Natural killer cell treated with Interleukin-12 subunit alpha and Interleukin-12 subunit beta and Interleukin-15 and Interleukin-18, amount 100 ng/mL, for 72 hours (primary cell): ENCODE results near the gene FCRL2. TPM values are rescaled to one million over a fixed set of nuclear protein-coding genes. Genes with fewer than 3 reads are reported as not detected.
A peak's percentile ranks its signal among the peaks of the same experiment; 100 is the strongest.

Experiments
- ATAC-seq, 2 donors: fragments of 150-1000 bp; cut with Tn5 transposase in 1 of 2; sonication (Bioruptor Pico), chemical (Tn5 transposase) in 1 of 2; 2 replicates each; pipeline ENCODE4 v1.10.0; 2021
- DNase-seq: peaks from one replicate; pipeline ENCODE4 v3.0.0; 2022; ENCODE audit warnings: low spot score
- H3K27ac Mint-ChIP-seq, 2 donors: 1 replicate in 1 of 2; 2 replicates in 1 of 2; pipeline ENCODE4 v1.8.0; 2022; ENCODE audit warnings: mixed read lengths in 2 of 2, mild to moderate bottlenecking in 1 of 2, moderate library complexity in 1 of 2
- H3K27me3 Mint-ChIP-seq, 2 donors: 1 replicate in 1 of 2; 2 replicates in 1 of 2; pipeline ENCODE4 v1.8.0; 2022; ENCODE audit warnings: mixed read lengths in 2 of 2
- H3K36me3 Mint-ChIP-seq: one replicate; pipeline ENCODE4 v1.8.0; 2022; ENCODE audit warnings: mixed read lengths
- H3K4me1 Mint-ChIP-seq, 2 donors: 1 replicate in 1 of 2; 2 replicates in 1 of 2; pipeline ENCODE4 v1.8.0; 2022; ENCODE audit warnings: low read depth in 2 of 2, mixed read lengths in 2 of 2, mild to moderate bottlenecking in 1 of 2
- H3K4me3 Mint-ChIP-seq: one replicate; pipeline ENCODE4 v1.8.0; 2022; ENCODE audit warnings: mixed read lengths
- H3K9me3 Mint-ChIP-seq: 2 replicates; pipeline ENCODE4 v1.8.0; 2022; ENCODE audit warnings: mixed read lengths
- total RNA-seq, 2 donors: library from RNA; stranded (reverse); gene quantifications; one replicate each; pipeline ENCODE4 v1.2.3, GENCODE V29; 2022

Gene FCRL2
- total RNA-seq, 2 donors from 2014 or later = not detected

DNA sequence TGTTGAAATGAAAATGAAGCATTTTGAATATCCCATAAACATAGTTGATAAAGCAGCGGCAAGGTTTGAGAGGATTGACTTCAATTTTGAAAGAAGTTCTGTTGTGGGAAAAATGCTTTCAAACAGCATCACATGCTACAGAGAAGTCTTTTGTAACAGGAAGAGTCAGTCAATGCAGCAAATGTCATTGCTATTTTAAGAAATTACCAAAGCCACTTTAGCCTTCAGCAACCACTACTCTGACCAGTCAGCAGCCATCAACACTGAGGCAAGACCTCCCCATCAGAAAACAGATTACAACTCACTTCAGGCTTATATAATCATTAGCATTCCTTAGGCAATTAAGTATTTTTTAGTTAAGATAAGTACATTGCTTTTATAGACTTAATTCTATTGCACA, 42.6 kb downstream of the FCRL2 start:
- Mint-ChIP-seq H3K9me3 (peaks cover 6% of the 10 kb centered on the region), H3K4me3 (peak overlapping the region; percentile 3), H3K27ac (peak overlapping the region; percentile 26 to 52), H3K4me1 (peaks cover 43% of the 10 kb centered on the region in 2 donors), H3K36me3 (peaks cover 4% of the 10 kb centered on the region), H3K27me3 (no peaks in the 10 kb centered on the region)
- ATAC-seq (peak; percentile 59 to 63), DNase-seq (no peak)

DNA sequence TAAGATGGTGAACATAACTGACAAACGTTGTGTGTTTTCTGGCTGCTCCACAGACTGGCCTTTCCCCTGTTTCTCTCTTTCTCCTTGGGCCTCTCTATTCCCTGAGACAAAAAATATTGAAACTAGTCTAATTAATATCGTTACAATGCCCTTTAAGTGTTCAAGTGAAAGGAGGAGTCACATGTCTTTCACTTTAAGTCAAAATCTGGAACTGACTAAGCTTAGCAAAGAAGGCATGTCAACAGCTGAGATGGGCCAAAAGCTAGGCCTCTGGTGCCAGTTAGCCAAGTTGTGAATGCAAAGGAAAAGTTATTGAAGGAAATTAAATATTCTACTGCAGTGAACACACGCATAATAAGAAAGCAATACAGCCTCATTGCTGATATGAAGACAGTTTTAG, 44.2 kb downstream of the FCRL2 start:
- no peaks in the 10 kb centered on the region for H3K27me3 Mint-ChIP-seq
- H3K4me1 Mint-ChIP-seq = peaks cover 35 to 39% of the 10 kb centered on the region in 2 donors
- H3K9me3 Mint-ChIP-seq = peaks cover 9% of the 10 kb centered on the region
- peak overlapping the region; percentile 16 for H3K4me3 Mint-ChIP-seq
- peak overlapping the region; percentile 42 to 49 for H3K27ac Mint-ChIP-seq
- no peak for DNase-seq
- H3K36me3 Mint-ChIP-seq = peaks cover 8% of the 10 kb centered on the region
- ATAC-seq = no peak

DNA sequence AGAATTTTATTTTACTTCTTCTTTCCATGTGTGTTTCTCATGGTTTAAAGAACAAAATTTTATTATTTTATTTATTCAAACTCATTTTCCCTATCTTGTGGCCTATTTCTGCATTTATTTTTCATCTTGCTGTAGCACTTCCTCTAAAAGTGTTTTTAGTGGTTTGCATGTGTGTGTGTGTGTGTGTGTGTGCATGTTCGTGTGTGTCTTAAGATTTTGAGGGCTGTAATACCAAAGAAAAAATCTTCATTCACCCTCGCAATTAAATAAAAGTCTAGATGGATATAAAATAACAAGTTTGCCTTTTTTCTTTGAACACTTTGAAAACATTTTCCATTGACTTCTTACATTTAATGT, 51.7 kb downstream of the FCRL2 start:
- ATAC-seq (no peak), DNase-seq (no peak)
- Mint-ChIP-seq H3K27me3 (no peaks in the 10 kb centered on the region), H3K4me3 (peak overlapping the region; percentile 30), H3K27ac (peak overlapping the region; percentile 78 to 85), H3K9me3 (peaks cover 18% of the 10 kb centered on the region), H3K4me1 (peaks cover 49 to 55% of the 10 kb centered on the region in 2 donors), H3K36me3 (peaks cover 23% of the 10 kb centered on the region)

DNA sequence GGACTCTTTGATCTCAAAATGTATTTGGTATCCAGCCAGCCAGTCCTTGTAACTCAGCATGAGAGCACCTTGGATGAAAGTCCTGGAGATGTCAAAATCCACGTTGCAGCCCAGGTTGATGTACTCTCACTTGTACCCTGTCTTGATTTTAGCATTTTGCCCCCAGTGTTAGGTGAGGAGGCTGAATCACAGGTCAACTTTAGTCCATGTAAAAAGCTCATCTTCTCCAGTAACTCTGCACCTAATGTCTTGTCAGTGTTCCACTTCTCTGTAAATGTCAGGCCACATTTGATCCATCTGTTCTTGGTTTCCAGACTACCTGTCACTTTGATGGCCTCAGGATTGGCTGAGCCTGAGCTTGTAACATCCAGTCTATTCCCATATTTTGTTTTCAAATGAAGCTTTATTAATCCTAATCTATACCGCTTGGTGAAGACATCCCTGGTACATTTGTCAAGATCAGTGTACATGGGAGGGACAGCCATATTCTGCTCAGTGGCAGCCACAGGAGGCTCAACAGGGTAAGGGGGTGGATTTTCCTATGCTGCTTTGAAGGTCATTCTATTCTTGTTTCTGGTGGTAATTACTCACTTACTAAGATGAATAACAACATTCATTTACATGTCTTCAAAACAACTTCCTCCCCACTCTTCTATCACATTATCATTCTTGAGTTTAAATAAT, 52.3 kb downstream of the FCRL2 start:
- no peaks in the 10 kb centered on the region for H3K27me3 Mint-ChIP-seq
- peaks cover 49 to 55% of the 10 kb centered on the region in 2 donors for H3K4me1 Mint-ChIP-seq
- peak; percentile 53 to 84 for ATAC-seq
- H3K27ac Mint-ChIP-seq = peak overlapping the region; percentile 78 to 85
- H3K36me3 Mint-ChIP-seq = peaks cover 23% of the 10 kb centered on the region
- no peak for DNase-seq
- peaks cover 18% of the 10 kb centered on the region for H3K9me3 Mint-ChIP-seq
- H3K4me3 Mint-ChIP-seq = peak overlapping the region; percentile 30

DNA sequence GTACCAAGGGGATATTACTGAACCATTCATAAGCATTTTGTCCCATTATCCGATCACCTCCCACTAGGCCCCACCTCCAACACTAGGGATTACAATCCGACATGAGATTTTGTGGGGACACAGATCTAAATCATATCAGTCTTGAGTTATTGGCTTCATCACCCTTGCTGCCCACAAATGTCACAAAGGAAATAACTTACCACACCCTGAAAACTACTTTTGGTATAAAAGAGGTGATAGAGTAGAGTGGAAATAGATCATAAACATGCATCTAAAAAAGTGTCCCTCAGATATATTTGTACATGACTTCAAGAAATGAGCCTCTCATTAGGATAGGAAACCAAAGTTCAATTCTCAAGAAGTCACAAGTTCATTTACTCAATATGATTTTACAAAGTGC, 53.8 kb downstream of the FCRL2 start:
- peaks cover 15% of the 10 kb centered on the region for H3K9me3 Mint-ChIP-seq
- ATAC-seq (peak; percentile 48 to 59), DNase-seq (no peak)
- peak overlapping the region; percentile 43 for H3K4me3 Mint-ChIP-seq
- peaks cover 49 to 55% of the 10 kb centered on the region in 2 donors for H3K4me1 Mint-ChIP-seq
- H3K27me3 Mint-ChIP-seq = no peaks in the 10 kb centered on the region
- peak overlapping the region; percentile 61 to 64 for H3K27ac Mint-ChIP-seq
- H3K36me3 Mint-ChIP-seq = peaks cover 19% of the 10 kb centered on the region

DNA sequence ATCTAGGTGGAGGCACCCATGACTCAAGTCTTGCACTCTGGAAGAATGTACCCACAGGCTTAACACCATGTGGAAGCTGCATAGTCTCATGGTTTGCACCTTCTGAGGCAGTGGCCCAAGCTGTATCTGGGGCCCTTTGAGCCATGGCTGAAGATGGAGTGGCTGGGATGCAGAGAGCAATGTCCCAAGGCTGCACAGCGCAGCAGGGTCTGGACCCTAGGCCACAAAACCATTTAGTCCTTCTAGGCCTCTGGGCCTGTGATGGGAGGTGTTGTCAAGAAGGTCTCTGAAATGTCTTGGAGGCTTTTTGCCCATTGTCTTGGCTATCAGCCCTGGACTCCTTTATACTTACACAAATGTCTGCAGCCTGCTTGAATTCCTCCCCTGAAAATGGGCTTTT, 54.9 kb downstream of the FCRL2 start:
- Mint-ChIP-seq H3K4me3 (no peak overlapping the region), H3K4me1 (peaks cover 45 to 49% of the 10 kb centered on the region in 2 donors), H3K9me3 (peaks cover 15% of the 10 kb centered on the region), H3K36me3 (peaks cover 19% of the 10 kb centered on the region), H3K27me3 (no peaks in the 10 kb centered on the region), H3K27ac (peak overlapping the region; percentile 61 to 64)
- no peak for ATAC-seq
- no peak for DNase-seq

DNA sequence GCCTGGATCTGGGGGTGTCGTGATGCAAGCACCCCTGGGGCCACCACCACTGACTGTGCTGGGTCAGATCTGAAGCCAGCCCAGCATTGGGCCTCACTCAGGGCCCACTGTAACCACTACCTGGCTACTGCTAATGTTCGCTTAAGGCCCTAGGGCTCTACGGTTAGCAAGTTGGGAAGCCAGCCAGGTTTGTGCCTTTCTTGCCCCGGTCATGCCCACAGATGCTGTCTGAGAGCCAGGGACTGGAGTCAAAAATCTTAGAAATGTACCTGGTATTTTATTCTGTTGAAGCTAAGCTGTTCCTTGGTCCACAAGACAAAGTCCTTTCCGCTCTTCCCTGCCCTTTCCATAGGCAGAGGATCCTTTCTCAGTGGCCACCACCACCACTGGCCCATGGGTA, 61.2 kb downstream of the FCRL2 start:
- Mint-ChIP-seq H3K4me1 (peaks cover under 1 to 7% of the 10 kb centered on the region in 2 donors), H3K27me3 (no peaks in the 10 kb centered on the region), H3K4me3 (no peak overlapping the region), H3K9me3 (peaks cover 1% of the 10 kb centered on the region), H3K36me3 (peaks cover 2% of the 10 kb centered on the region), H3K27ac (no peak overlapping the region)
- ATAC-seq (no peak), DNase-seq (no peak)

DNA sequence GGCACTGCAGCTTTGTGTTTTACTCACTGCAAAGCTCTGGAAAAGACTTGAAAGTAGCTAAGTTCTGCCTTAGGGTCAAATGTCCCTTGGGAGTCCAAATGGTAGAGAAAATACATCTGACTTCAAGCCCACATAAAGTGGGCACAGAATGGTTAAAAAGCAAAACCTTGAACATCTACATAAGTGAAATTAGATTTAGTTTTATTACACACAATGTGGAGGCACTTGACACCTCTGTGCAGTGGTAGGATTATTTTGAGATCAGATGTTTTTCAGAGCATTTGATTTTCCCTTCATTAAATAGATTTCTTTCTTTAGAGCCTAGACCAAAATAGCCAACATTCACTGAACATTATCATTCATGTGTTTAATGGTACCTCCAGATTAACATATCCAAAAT, 65.1 kb downstream of the FCRL2 start:
- DNase-seq = no peak
- Mint-ChIP-seq H3K27me3 (no peaks in the 10 kb centered on the region), H3K27ac (no peak overlapping the region), H3K36me3 (no peaks in the 10 kb centered on the region), H3K9me3 (peaks cover 2% of the 10 kb centered on the region), H3K4me1 (peaks cover 5% of the 10 kb centered on the region in 2 donors), H3K4me3 (no peak overlapping the region)
- no peak for ATAC-seq

DNA sequence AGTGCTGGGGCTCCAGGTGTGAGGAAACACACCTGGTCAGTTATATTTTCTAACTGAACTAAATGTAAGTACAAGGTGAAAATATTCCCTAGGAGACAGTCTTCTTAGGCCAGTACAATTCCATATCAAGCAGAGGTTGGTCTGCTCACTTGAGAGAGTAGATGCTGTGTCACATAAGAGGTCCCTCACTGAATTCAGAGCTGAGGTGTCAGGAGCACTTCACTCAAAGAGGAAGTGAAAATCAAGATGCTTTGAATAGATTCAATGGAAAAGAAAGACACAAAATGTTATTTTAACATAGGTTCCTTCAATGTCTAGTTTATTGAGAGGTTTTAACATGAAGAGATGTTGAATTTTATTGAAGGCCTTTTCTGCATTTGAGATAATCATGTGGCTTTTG, 72.1 kb downstream of the FCRL2 start:
- peaks cover 52 to 54% of the 10 kb centered on the region in 2 donors for H3K4me1 Mint-ChIP-seq
- H3K27ac Mint-ChIP-seq = peak overlapping the region; percentile 56 to 75
- DNase-seq (no peak), ATAC-seq (no peak)
- H3K4me3 Mint-ChIP-seq = peak overlapping the region; percentile 40
- no peaks in the 10 kb centered on the region for H3K27me3 Mint-ChIP-seq
- H3K36me3 Mint-ChIP-seq = peaks cover 6% of the 10 kb centered on the region
- H3K9me3 Mint-ChIP-seq = peaks cover 8% of the 10 kb centered on the region

DNA sequence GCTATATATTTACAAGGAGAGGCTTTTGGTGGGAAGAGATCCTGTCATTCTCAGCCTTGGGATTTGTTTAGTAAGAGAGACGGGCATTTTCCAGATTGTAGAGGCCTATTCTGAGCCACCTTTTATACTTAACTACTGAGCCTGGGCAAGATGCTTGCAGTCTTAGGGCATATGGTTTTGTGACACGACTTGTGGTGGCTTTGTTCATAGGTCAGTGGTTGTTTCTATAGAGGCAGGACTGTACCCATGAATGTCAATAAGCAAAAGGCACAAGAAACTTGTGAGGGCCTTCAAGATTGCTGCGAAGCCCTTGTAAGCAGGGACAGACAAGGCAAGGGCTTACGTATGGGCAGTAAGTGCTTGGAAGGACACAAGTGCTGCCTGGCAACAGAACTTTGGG, 73.0 kb downstream of the FCRL2 start:
- Mint-ChIP-seq H3K9me3 (peaks cover 8% of the 10 kb centered on the region), H3K36me3 (peaks cover 6% of the 10 kb centered on the region), H3K27me3 (no peaks in the 10 kb centered on the region), H3K4me1 (peaks cover 58 to 63% of the 10 kb centered on the region in 2 donors), H3K27ac (peak overlapping the region; percentile 49 to 75), H3K4me3 (no peak overlapping the region)
- DNase-seq (no peak), ATAC-seq (no peak)

DNA sequence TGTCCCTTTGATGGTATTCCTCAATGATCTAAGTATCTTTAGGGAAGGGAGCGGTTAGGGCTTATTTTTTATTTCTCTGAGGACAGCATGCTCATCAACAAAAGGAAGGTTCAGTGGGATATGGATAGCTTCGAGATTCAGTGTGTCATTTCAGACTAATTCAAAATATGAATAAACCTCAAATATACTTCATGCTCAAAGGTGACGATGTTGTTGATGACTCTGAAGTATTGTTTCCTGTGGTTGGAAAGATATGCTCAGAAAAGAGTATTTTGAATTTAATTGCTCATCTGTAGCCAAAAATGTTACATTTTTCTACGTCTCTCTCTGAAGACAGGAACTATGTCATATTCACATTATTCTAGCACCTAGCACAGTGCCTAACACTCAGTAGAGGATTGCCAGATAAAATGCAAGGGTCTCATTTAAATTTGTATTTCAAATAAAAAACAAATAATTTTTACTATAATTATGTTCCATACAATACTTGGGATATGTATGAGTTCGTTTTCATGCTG, 74.6 kb downstream of the FCRL2 start:
- H3K4me1 Mint-ChIP-seq = peaks cover 73 to 80% of the 10 kb centered on the region in 2 donors
- H3K36me3 Mint-ChIP-seq = peaks cover 6% of the 10 kb centered on the region
- H3K27ac Mint-ChIP-seq = peak overlapping the region; percentile 80 to 93
- H3K4me3 Mint-ChIP-seq = peak overlapping the region; percentile 59
- DNase-seq (no peak), ATAC-seq (peak in 1 of 2 donors; percentile 41)
- peaks cover 8% of the 10 kb centered on the region for H3K9me3 Mint-ChIP-seq
- H3K27me3 Mint-ChIP-seq = no peaks in the 10 kb centered on the region

DNA sequence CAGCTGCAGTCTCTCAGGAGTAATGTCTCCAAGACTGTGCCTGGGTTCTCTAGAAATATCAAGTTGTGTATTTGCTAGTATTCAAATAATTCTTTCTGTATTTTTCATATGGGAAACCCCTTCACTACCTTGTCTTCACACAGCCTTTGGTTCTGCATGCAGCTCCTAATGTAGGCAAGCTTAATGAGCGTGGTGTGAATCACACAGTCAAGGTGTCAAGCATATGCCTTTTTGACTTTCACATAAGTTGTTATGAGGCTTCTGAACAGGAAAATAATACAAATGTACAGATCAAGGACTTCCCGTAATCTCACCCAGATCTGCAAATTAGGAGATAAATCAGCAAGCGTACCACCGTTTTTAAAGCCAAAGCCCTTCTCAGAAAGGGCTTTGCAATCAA, 76.2 kb downstream of the FCRL2 start, which contains the start of gene FCRL3:
FCRL3 (minus strand) TSS at position 38 of the 400 bp plus-strand sequence. CDS start 280 bp downstream, outside the sequence.
- Mint-ChIP-seq H3K36me3 (peaks cover 6% of the 10 kb centered on the region), H3K4me1 (peaks cover 85 to 90% of the 10 kb centered on the region in 2 donors), H3K27ac (peak within 1 kb of the TSS; percentile 80 to 93), H3K4me3 (peak within 1 kb of the TSS; percentile 90), H3K9me3 (no peaks in the 10 kb centered on the region), H3K27me3 (no peaks in the 10 kb centered on the region)
- DNase-seq (peak; percentile 76), ATAC-seq (peak; percentile 89 to 91)

DNA sequence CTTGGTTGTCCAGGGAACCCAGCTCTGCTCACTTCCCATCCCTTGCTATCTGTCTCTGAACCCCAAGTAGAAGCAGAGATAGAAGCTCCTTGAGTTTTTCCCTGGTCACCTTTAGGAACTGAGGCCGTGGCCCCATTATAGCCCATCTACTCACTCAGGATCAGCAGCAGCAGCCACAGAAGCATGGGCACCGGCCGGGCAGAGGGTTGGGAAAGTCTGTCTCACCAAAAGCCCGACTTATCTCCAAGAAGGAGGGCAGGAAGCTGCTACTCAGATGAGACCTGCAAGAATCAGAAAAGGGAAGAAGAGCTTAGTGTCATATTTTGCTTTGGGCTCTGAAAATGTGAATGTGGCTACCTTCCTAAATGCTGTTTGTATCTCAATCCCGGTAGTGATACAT, 76.6 kb downstream of the FCRL2 start:
- ATAC-seq = peak; percentile 51 to 62
- Mint-ChIP-seq H3K4me1 (peaks cover 86 to 88% of the 10 kb centered on the region in 2 donors), H3K4me3 (peak overlapping the region; percentile 90), H3K9me3 (no peaks in the 10 kb centered on the region), H3K27ac (peak overlapping the region; percentile 80 to 93), H3K27me3 (no peaks in the 10 kb centered on the region), H3K36me3 (peaks cover 6% of the 10 kb centered on the region)
- DNase-seq = no peak

DNA sequence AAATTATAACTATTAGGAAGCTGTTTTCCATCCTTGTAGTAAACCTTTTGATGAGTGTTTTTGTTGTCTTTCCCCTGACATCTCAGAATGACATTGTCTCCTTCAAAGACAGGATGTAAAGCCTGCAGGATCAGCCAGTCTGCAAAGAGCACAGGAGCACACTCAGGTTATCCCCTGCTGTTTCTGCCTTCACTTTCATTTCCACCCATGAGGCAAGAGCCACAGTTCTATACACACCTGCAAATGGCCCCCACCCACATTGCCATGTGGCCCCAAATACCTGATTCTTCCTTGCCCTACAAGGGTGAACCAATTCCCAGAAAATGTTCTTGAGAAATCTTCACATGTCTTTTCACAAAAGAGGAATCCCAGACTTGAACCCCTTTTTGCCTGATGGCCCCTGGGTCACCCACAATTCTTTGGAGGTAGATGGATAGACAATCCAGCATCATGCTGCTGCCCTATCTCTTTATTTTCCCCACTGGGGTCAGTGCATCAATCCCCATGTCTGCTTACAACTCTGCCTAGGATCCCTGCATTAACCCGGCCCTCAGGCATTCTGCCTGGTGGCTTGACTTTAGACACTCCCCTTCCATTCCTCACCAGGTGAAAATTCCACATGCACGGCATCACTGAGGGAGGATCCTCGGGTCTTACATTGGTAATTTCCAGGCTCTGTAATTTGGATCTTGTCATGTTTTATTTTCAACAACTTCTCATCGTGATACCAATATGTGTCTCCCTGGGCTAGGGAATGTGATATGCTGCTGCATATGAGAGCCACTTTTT, 79.0 kb downstream of the FCRL2 start:
- DNase-seq = no peak
- Mint-ChIP-seq H3K4me1 (peaks cover 87 to 94% of the 10 kb centered on the region in 2 donors), H3K9me3 (no peaks in the 10 kb centered on the region)

More for the DNA sequence above, 79.0 kb downstream of the FCRL2 start:
- Mint-ChIP-seq H3K36me3 (peaks cover 26% of the 10 kb centered on the region), H3K27me3 (no peaks in the 10 kb centered on the region), H3K27ac (peak overlapping the region; percentile 80 to 93), H3K4me3 (peak overlapping the region; percentile 90)
- peak in 1 of 2 donors; percentile 40 for ATAC-seq
